Karpas-422 (cell line): ENCODE data around the gene TMEM54. TPM values are rescaled to one million over a fixed set of nuclear protein-coding genes. Genes with fewer than 3 reads are reported as not detected.

Source experiments
- DNase-seq: peaks from one replicate; pipeline ENCODE4 v3.0.0-alpha.2; 2015
- H2AFZ ChIP-seq: fragments of 200-600 bp; sonication (generic); 2 replicates; pipeline ENCODE4 v1.6.1; 2014; ENCODE audit warnings: antibody characterized with exemption, low read length, mixed read lengths
- H3K27ac ChIP-seq: fragments of 200-600 bp; sonication (generic); 2 replicates; pipeline ENCODE4 v1.5.1; 2014; ENCODE audit warnings: mild to moderate bottlenecking, low read length, moderate library complexity
- H3K27me3 ChIP-seq: fragments of 200-600 bp; sonication (generic); 2 replicates; pipeline ENCODE4 v1.6.1; 2014; ENCODE audit warnings: low read length, mixed read lengths
- H3K36me3 ChIP-seq: fragments of 200-600 bp; sonication (generic); 2 replicates; pipeline ENCODE4 v1.6.1; 2014; ENCODE audit warnings: low read length, mixed read lengths; ENCODE audit not compliant: insufficient read depth
- H3K4me1 ChIP-seq: fragments of 200-600 bp; sonication (generic); 2 replicates; pipeline ENCODE4 v1.6.1; 2014; ENCODE audit warnings: mild to moderate bottlenecking, low read length, mixed read lengths
- H3K4me2 ChIP-seq: fragments of 200-600 bp; sonication (generic); 2 replicates; pipeline ENCODE4 v1.6.1; 2014; ENCODE audit warnings: low read length, low read depth, mild to moderate bottlenecking; ENCODE audit not compliant: poor library complexity, severe bottlenecking
- H3K4me3 ChIP-seq: fragments of 200-600 bp; sonication (generic); 2 replicates; pipeline ENCODE4 v1.5.1; 2014; ENCODE audit warnings: mild to moderate bottlenecking, antibody characterized with exemption, low read length, mixed read lengths
- H3K79me2 ChIP-seq: fragments of 200-600 bp; sonication (generic); 2 replicates; pipeline ENCODE4 v1.6.1; 2014; ENCODE audit warnings: mild to moderate bottlenecking, low read length, mixed read lengths
- H3K9ac ChIP-seq: fragments of 200-600 bp; sonication (generic); 2 replicates; pipeline ENCODE4 v1.6.0; 2014; ENCODE audit warnings: low read length
- H3K9me2 ChIP-seq: fragments of 200-600 bp; sonication (generic), shearing (Covaris generic); replicated peaks from 2 replicates; pipeline ENCODE4 v1.6.0; 2014; ENCODE audit warnings: mild to moderate bottlenecking, low read length, moderate library complexity; ENCODE audit not compliant: insufficient read depth
- H3K9me3 ChIP-seq: fragments of 300-700, 200-600 bp; sonication (generic); 2 replicates; pipeline ENCODE4 v1.6.1; 2014; ENCODE audit warnings: low read length, mixed read lengths
- H4K20me1 ChIP-seq: fragments of 200-600 bp; sonication (generic); 2 replicates; pipeline ENCODE4 v1.6.1; 2014; ENCODE audit warnings: mild to moderate bottlenecking, antibody characterized with exemption, low read length, low read depth; ENCODE audit not compliant: insufficient read depth
- total RNA-seq: library from RNA; depleted of rRNA; stranded (reverse); fragments of >200 nt; shearing (Covaris generic); gene quantifications from 2 replicates; pipeline ENCODE4 v1.2.3, GENCODE V29; 2014; ENCODE audit warnings: low replicate concordance; rRNA removed

TMEM54 gene, protein sequence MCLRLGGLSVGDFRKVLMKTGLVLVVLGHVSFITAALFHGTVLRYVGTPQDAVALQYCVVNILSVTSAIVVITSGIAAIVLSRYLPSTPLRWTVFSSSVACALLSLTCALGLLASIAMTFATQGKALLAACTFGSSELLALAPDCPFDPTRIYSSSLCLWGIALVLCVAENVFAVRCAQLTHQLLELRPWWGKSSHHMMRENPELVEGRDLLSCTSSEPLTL
- 1.1 and 4.9 TPM in 2 replicates for total RNA-seq

DNA sequence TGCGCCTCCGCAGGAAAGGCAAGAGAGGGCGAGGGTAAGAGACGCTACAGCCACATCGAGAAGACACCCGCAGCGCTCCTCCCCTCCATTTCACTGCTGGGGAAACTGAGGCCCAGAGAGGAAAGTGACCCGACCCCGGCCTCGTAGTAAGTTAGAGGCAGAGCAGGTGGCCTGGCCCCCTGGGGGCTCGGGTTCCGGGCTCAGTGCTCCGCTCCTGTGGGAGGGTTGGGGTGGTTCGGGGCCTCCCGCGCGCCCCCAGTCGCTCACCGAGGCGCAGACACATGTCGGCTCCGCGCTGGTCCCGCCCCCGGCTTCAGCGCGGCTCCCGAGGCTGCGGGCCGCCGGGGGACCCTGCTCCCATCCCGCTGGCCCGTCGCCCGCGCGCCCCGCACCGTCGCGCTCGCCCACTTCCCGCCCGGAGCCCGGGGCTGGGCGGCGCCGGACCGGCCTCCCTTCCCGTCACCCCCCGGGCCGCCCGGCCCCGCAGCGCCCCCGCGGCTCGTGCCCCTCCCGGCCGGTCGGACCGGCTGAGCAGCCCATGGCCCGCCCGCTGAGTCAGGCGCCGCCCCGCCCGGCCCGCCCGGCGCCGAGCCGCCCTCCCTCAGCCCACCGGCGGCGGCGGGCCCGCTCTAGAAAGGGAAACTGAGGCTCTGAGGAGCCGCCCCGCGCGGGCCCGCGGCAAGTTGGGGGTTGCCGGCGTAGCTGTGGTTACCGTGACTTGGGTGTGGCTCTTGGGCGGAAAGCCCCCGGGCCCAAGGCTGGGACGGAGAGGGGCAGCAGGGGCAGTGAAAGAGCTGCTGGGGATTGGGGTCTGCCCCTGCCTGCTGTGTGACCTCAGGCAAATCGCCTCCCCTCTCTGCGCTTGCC, at the start of gene TMEM54:
Gene TMEM54 (minus strand): TSS at position 434 of the 867 bp plus-strand sequence. CDS start 151 bp downstream, at position 283.
- H3K27ac ChIP-seq, result no peak within 1 kb of the TSS
- no peaks in the 10 kb centered on the region for H3K79me2 ChIP-seq
- no peaks in the 10 kb centered on the region for H3K36me3 ChIP-seq
- peak within 1 kb of the TSS; percentile 38 for H3K4me2 ChIP-seq
- H2AFZ ChIP-seq, result no peak within 1 kb of the TSS
- no peaks in the 10 kb centered on the region for H3K9me3 ChIP-seq
- no peaks in the 10 kb centered on the region for H3K9me2 ChIP-seq
- no peaks in the 10 kb centered on the region for H3K27me3 ChIP-seq
- H3K4me1 ChIP-seq, result no peaks in the 10 kb centered on the region
- H4K20me1 ChIP-seq, result no peaks in the 10 kb centered on the region
- peak within 1 kb of the TSS; percentile 44; the same call in 1 of the 2 replicates for H3K4me3 ChIP-seq
- peak within 1 kb of the TSS; percentile 30; the same call in 1 of the 2 replicates for H3K9ac ChIP-seq
- DNase-seq, result no peak

DNA sequence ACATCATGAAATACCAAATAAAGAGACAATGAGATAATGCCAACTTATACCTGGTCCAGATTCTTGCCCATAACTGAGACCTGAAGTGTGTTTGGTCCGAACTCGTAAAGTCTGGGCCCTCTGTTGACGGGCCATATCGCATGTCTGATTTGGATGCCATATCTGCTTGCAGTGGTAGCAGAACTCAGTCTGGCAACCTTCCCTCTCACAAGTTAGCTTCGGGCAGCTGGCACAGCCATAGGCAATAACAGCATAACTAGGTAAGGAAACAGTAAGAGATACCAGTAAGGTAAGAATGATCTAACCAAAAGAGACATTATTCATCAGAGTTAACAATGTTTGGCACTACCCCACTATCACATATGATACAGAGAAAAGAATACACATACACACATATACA, 48.3 kb upstream of the TMEM54 start:
- H3K9ac ChIP-seq, result peak overlapping the region; percentile 4; the same call in 1 of the 2 replicates
- peaks cover 97% of the 10 kb centered on the region for H3K4me1 ChIP-seq
- H3K79me2 ChIP-seq, result peaks cover 96% of the 10 kb centered on the region
- H3K9me3 ChIP-seq, result no peaks in the 10 kb centered on the region
- H2AFZ ChIP-seq, result no peak overlapping the region
- H3K9me2 ChIP-seq, result no peaks in the 10 kb centered on the region
- H3K4me3 ChIP-seq, result no peak overlapping the region
- H3K27me3 ChIP-seq, result no peaks in the 10 kb centered on the region
- no peak for DNase-seq
- H3K4me2 ChIP-seq, result peak overlapping the region; percentile 81
- H4K20me1 ChIP-seq, result no peaks in the 10 kb centered on the region; the same call in 1 of the 2 replicates
- H3K36me3 ChIP-seq, result peaks cover 48% of the 10 kb centered on the region
- peak overlapping the region; percentile 99 for H3K27ac ChIP-seq

DNA sequence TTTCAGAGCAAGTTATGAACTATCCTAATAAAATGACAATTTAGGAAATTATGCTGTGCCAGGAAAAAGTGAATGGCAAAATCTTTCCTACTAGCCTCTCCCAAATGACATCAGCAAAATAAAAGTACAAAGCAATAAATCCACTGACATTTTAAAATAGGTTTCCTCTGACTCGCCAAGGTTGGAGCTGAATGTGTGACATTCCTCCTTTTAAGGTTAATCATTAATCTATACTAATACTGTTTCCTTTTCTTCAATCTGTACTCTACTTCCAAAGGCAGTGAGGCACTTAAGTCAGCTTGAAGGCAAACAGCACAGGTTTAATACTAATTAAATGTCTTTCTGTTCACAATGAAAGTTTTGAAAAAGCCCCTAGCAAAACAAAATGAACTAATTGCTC, 47.7 kb upstream of the TMEM54 start:
- peaks cover 91% of the 10 kb centered on the region for H3K4me1 ChIP-seq
- no peaks in the 10 kb centered on the region for H4K20me1 ChIP-seq
- H3K27me3 ChIP-seq, result no peaks in the 10 kb centered on the region
- H3K79me2 ChIP-seq, result peaks cover 96% of the 10 kb centered on the region
- peak overlapping the region; percentile 18 for H3K9ac ChIP-seq
- H3K9me2 ChIP-seq, result no peaks in the 10 kb centered on the region
- H2AFZ ChIP-seq, result no peak overlapping the region
- no peaks in the 10 kb centered on the region for H3K9me3 ChIP-seq
- peaks cover 54% of the 10 kb centered on the region for H3K36me3 ChIP-seq
- no peak for DNase-seq
- peak overlapping the region; percentile 81 for H3K4me2 ChIP-seq
- peak overlapping the region; percentile 99 for H3K27ac ChIP-seq
- H3K4me3 ChIP-seq, result no peak overlapping the region

DNA sequence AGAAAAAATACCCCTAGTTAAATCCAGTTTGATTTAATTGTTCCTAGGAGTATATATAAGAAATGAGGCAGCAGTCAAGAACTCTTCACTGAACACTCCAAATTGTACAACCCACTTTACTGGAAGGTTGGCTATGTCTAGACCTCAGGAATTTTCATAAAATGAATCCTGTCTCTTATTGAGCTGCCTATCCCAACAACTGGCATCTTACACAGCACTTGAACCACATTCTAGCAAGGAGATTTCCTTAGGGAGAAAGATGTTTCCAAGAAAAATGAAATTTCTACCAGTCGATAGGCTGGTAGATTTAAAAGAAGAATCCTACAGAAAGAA, 47.2 kb upstream of the TMEM54 start:
- H3K4me2 ChIP-seq, result peak overlapping the region; percentile 81
- H3K4me3 ChIP-seq, result no peak overlapping the region
- DNase-seq, result no peak
- H3K4me1 ChIP-seq, result peaks cover 85% of the 10 kb centered on the region
- H3K9ac ChIP-seq, result peak overlapping the region; percentile 18; the same call in 1 of the 2 replicates
- peaks cover 59% of the 10 kb centered on the region for H3K36me3 ChIP-seq
- peak overlapping the region; percentile 99 for H3K27ac ChIP-seq
- H2AFZ ChIP-seq, result no peak overlapping the region
- H3K9me2 ChIP-seq, result no peaks in the 10 kb centered on the region
- no peaks in the 10 kb centered on the region for H4K20me1 ChIP-seq
- H3K79me2 ChIP-seq, result peaks cover 96% of the 10 kb centered on the region
- no peaks in the 10 kb centered on the region for H3K27me3 ChIP-seq
- H3K9me3 ChIP-seq, result no peaks in the 10 kb centered on the region

DNA sequence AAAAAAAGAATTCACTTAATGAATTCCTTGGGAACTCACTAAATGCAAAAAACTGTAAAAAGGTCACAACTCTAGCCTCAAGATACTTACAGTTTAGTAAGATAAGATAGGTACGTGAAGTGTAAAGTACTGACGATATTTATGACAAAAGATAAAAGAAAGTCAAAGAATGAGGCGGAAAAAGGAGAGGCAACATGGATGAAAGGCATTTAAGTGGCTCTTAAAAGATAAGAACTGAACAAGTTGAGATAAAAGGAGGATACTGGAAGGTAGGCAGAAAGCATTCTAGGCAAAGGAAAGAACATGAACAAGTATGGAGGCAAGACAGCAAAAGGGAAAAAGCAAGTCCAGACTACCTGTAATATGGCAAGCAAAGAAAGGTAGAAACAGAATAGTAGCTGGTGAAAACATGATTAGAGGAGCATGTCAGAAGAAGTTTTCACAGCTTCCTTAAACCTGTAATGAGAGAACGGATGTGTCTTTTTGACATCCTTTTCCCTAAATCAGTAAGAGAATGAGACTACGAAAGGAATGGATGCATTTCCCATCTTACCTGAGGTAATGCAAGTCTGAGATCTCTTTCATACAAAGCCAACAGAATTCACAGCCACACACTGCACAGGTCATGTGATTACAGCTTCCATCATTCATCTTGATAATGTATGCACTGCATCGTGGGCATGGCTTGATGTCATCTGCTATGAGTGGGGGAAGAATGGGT, 46.6 kb upstream of the TMEM54 start:
- no peaks in the 10 kb centered on the region for H3K27me3 ChIP-seq
- H3K36me3 ChIP-seq, result peaks cover 57% of the 10 kb centered on the region
- H3K4me3 ChIP-seq, result peak overlapping the region; percentile 11; the same call in 1 of the 2 replicates
- H3K79me2 ChIP-seq, result peaks cover 91% of the 10 kb centered on the region
- H4K20me1 ChIP-seq, result no peaks in the 10 kb centered on the region
- H3K4me2 ChIP-seq, result peak overlapping the region; percentile 81
- H3K9me2 ChIP-seq, result no peaks in the 10 kb centered on the region
- H3K27ac ChIP-seq, result peak overlapping the region; percentile 99
- peaks cover 80% of the 10 kb centered on the region for H3K4me1 ChIP-seq
- no peak overlapping the region for H2AFZ ChIP-seq
- 0 out of 2 replicates have a peak overlapping the region, but pooled peaks have one; percentile 5 for H3K9ac ChIP-seq
- no peak for DNase-seq
- no peaks in the 10 kb centered on the region for H3K9me3 ChIP-seq

DNA sequence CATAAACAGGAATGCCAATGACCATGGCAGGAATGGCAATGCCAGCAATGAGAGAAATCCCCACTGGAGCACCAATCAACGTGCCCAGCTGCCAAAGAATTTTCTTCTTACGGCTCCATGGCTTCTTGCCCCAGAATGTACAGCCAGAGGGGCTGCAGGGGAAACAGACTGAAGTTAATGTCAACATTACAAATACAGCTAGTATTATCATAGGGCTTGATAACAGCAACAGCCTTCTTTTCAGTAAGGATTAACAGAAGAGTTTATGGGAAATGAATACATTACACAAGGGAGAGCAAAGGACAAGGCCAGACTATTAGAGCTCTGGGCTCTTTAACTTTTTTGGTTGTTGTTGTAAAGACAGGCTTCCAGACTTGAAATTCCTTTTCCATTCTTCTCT, 45.2 kb upstream of the TMEM54 start:
- DNase-seq, result no peak
- peak overlapping the region; percentile 99 for H3K27ac ChIP-seq
- H3K4me2 ChIP-seq, result peak overlapping the region; percentile 81
- H3K27me3 ChIP-seq, result no peaks in the 10 kb centered on the region
- H3K36me3 ChIP-seq, result peaks cover 65% of the 10 kb centered on the region
- peak overlapping the region; percentile 64 for H3K9ac ChIP-seq
- H3K9me3 ChIP-seq, result no peaks in the 10 kb centered on the region
- H3K4me3 ChIP-seq, result peak overlapping the region; percentile 52
- no peak overlapping the region for H2AFZ ChIP-seq
- peaks cover 66% of the 10 kb centered on the region for H3K4me1 ChIP-seq
- H3K9me2 ChIP-seq, result no peaks in the 10 kb centered on the region
- H3K79me2 ChIP-seq, result peaks cover 84% of the 10 kb centered on the region
- H4K20me1 ChIP-seq, result no peaks in the 10 kb centered on the region

DNA sequence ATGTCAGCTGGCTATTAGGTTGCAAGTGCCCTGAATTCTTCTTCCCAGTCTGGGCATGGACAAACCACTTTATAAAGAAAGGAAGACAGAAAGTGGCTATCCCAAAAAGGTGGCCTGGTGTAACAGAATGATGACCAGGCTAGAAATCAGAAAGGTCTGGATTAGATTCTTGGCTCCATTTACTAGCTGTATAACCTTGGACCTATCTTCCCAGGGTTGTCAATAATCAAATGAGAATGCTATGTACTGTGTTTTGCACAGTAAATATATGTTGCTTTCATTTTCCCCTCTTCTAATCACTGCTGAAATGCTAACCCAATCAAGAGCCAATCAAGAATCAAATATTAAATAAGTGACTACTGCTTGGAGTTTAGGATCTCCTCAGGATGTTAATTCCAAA, 43.0 kb upstream of the TMEM54 start:
- H3K9me3 ChIP-seq, result no peaks in the 10 kb centered on the region
- peaks cover 72% of the 10 kb centered on the region for H3K36me3 ChIP-seq
- H3K4me3 ChIP-seq, result no peak overlapping the region
- no peak overlapping the region for H3K9ac ChIP-seq
- no peak overlapping the region for H3K4me2 ChIP-seq
- H3K27me3 ChIP-seq, result no peaks in the 10 kb centered on the region
- H3K9me2 ChIP-seq, result no peaks in the 10 kb centered on the region
- H3K4me1 ChIP-seq, result peaks cover 55% of the 10 kb centered on the region
- H3K27ac ChIP-seq, result peak overlapping the region; percentile 47
- no peak overlapping the region for H2AFZ ChIP-seq
- H4K20me1 ChIP-seq, result no peaks in the 10 kb centered on the region
- DNase-seq, result no peak
- H3K79me2 ChIP-seq, result peaks cover 65% of the 10 kb centered on the region
